Activated B cell treated with CpG ODN at 0.5 μM for 24 hours (primary cell): Measurements from ENCODE around the gene PDLIM5. TPM values are rescaled to one million over a fixed set of nuclear protein-coding genes. Genes with fewer than 3 reads are reported as not detected.

ENCODE experiments used
- ATAC-seq: fragments of 200-7000 bp; cut with Tn5 transposase; one replicate; pipeline ENCODE4 v1.10.0; 2021; ENCODE audit warnings: low read depth, mild to moderate bottlenecking, moderate library complexity
- CTCF ChIA-PET: fragments of 350-600 bp; sonication (Branson Sonifier 250); formaldehyde crosslinking; loops from one replicate; lab custom pipeline; 2021; ENCODE audit warnings: antibody characterized with exemption; lab: Charles Lee
- POLR2A ChIA-PET: fragments of 350-600 bp; sonication (Branson Sonifier 250); formaldehyde crosslinking; loops from one replicate; lab custom pipeline; 2021; ENCODE audit warnings: antibody characterized with exemption; lab: Charles Lee
- DNase-seq: peaks from one replicate; pipeline ENCODE4 v3.0.0; 2022
- H3K27ac Mint-ChIP-seq: one replicate; pipeline ENCODE4 v1.8.0; 2020; ENCODE audit warnings: mixed read lengths
- H3K27me3 Mint-ChIP-seq: one replicate; pipeline ENCODE4 v1.8.0; 2021; ENCODE audit warnings: mixed read lengths
- H3K36me3 Mint-ChIP-seq: one replicate; pipeline ENCODE4 v1.8.0; 2021; ENCODE audit warnings: low read depth, mixed read lengths
- H3K4me1 Mint-ChIP-seq: one replicate; pipeline ENCODE4 v1.8.0; 2021; ENCODE audit warnings: mixed read lengths
- H3K4me3 Mint-ChIP-seq: one replicate; pipeline ENCODE4 v1.8.0; 2020; ENCODE audit warnings: mild to moderate bottlenecking, mixed read lengths
- H3K9me3 Mint-ChIP-seq: one replicate; pipeline ENCODE4 v1.8.0; 2020; ENCODE audit warnings: mixed read lengths
- intact Hi-C: fragments of 100-400 bp; cut with micrococcal nuclease; formaldehyde crosslinking; loops from one replicate; pipeline ENCODE4 v1.15.1; 2024
- total RNA-seq: library from RNA; stranded (reverse); gene quantifications from 2 replicates; pipeline ENCODE4 v1.2.3, GENCODE V29; 2022
- TF ChIP-seq, protein P1 (sequence below): fragments of 200-600 bp; IDR thresholded peaks from one replicate; pipeline ENCODE4 v1.8.0; 2022; ENCODE audit warnings: antibody characterized with exemption, mild to moderate bottlenecking

PDLIM5 gene
- total RNA-seq, 1 donor from 2014 or later: 36.5 TPM

DNA sequence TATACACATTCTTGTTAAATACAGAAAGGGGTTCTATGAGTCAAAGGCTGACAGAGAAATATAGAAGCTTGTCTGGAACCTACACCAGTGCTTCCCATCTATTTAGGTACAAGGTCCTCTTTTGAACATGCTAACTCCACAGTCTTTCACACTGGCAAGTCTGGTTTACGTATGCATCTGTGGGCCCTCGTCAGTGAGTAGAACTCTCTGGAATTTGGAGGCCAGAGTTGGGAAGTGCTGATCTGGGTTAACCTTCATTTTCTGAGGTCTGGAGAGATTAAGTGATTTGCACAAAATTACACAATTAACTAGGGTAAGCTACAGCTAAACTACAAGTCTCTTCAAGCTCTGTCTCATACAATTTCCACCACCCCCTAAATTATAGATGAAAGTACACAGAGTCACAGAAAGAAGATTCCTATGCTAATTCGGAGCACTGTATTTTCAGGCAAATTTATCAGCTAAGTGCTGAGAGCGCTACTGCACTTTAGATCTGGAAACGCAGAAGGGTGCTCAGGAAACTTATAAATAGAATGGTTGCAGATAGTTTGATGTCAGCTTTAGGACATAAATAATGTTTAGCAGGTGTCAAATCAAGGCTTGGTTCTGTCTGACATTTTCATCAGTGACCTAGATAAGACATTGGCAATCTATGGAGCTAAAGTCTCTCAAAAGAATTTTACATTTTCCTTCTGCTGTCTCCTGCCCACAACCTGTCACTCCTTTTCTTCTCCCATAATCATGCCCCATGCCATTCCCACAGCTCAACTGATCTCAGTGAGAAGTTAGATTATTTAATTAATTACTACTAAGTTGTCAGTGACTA is 43.0 kb upstream of the PDLIM5 start:
- no peaks in the 10 kb centered on the region for H3K36me3 Mint-ChIP-seq
- POLR2A ChIA-PET: no interaction called here
- no peaks in the 10 kb centered on the region for H3K4me1 Mint-ChIP-seq
- no peak for DNase-seq
- ATAC-seq: no peak
- TF ChIP-seq, protein P1, sequence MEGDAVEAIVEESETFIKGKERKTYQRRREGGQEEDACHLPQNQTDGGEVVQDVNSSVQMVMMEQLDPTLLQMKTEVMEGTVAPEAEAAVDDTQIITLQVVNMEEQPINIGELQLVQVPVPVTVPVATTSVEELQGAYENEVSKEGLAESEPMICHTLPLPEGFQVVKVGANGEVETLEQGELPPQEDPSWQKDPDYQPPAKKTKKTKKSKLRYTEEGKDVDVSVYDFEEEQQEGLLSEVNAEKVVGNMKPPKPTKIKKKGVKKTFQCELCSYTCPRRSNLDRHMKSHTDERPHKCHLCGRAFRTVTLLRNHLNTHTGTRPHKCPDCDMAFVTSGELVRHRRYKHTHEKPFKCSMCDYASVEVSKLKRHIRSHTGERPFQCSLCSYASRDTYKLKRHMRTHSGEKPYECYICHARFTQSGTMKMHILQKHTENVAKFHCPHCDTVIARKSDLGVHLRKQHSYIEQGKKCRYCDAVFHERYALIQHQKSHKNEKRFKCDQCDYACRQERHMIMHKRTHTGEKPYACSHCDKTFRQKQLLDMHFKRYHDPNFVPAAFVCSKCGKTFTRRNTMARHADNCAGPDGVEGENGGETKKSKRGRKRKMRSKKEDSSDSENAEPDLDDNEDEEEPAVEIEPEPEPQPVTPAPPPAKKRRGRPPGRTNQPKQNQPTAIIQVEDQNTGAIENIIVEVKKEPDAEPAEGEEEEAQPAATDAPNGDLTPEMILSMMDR: no peak
- no peaks in the 10 kb centered on the region for H3K9me3 Mint-ChIP-seq
- peaks cover 18% of the 10 kb centered on the region for H3K27me3 Mint-ChIP-seq
- CTCF ChIA-PET: interaction anchor here (0.9 to 1.8 kb wide), 3 partner anchors 22 to 190 kb away, joined by 3 to 6 read pairs (median 3); no protein-coding TSS in a partner anchor
- intact Hi-C loops: no loop called here
- H3K4me3 Mint-ChIP-seq: no peak overlapping the region
- H3K27ac Mint-ChIP-seq: no peak overlapping the region

DNA sequence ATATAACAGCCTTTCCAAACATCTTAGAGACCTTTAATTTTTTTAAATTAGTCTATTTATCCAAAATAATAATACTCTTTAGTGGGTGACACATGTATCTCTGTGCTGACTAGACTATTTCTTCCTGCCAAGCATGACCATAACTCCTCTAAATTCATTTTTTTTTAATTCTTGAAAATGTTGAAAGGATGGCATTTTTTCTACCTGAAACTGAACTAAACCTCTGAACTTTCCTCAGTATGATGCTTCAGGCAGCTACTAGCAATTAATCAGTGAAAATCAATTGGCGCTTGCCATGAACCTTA is 42.4 kb upstream of the PDLIM5 start:
- Mint-ChIP-seq H3K9me3 (no peaks in the 10 kb centered on the region), H3K27me3 (peaks cover 24% of the 10 kb centered on the region), H3K27ac (no peak overlapping the region), H3K4me3 (no peak overlapping the region), H3K4me1 (no peaks in the 10 kb centered on the region), H3K36me3 (no peaks in the 10 kb centered on the region)
- intact Hi-C loops: no loop called here
- TF ChIP-seq, protein P1: no peak
- ChIA-PET POLR2A (no interaction called here), CTCF (interaction anchor here (1.5 kb wide), 1 partner anchor 188 kb away, joined by 3 read pairs; no protein-coding TSS in a partner anchor)
- DNase-seq (no peak), ATAC-seq (no peak)

DNA sequence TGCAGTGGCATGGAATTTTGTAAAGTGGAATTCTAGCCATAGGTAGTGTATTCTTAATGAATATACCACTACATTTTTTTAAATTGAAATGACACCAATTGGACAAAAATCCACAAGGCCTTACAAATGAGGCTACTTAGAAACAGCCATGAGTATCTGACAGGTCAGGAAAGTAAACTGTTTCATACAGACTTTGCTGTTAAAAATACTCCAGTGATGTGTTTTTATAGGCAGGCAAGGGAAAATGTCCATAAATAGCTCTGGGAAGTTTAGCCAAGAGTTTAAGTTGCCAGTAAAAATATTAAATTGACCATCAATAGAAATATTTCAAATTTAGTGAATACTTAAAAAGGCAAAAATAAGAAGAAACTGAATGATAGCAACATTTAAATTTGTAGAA is 41.8 kb upstream of the PDLIM5 start:
- H3K4me3 Mint-ChIP-seq: no peak overlapping the region
- no peak for ATAC-seq
- CTCF ChIA-PET: no interaction called here
- TF ChIP-seq, protein P1: no peak
- intact Hi-C loops: no loop called here
- H3K27me3 Mint-ChIP-seq: peaks cover 27% of the 10 kb centered on the region
- H3K36me3 Mint-ChIP-seq: no peaks in the 10 kb centered on the region
- POLR2A ChIA-PET: no interaction called here
- no peak for DNase-seq
- H3K4me1 Mint-ChIP-seq: no peaks in the 10 kb centered on the region
- H3K9me3 Mint-ChIP-seq: no peaks in the 10 kb centered on the region
- H3K27ac Mint-ChIP-seq: no peak overlapping the region

DNA sequence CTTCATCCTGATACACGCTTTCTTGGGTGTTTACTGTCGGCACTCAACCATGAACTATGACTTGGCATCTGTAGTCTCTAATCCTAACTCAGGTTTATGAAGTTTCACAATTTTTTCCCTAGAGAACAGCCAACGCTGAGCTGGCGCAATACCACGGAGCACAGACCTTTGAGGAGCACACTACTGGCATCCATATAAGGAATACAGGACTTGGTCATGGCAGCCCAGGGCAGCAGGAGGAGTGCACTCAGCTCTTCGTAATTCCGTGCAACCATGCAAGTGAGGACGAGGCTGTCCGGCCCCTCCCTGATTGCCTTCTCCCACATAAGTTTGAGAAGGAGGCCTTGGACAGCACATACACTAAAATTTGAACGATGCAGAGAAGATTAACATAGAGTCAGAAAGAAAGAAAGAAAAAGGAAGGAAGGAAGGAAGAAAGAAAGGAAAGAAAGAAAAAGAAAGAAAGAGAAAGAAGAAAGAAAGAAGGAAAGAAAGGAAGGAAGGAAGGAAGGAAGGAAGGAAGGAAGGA is 41.0 kb upstream of the PDLIM5 start:
- DNase-seq (no peak), ATAC-seq (no peak)
- Mint-ChIP-seq H3K4me3 (no peak overlapping the region), H3K36me3 (no peaks in the 10 kb centered on the region), H3K27ac (no peak overlapping the region), H3K27me3 (peaks cover 29% of the 10 kb centered on the region), H3K9me3 (no peaks in the 10 kb centered on the region), H3K4me1 (no peaks in the 10 kb centered on the region)
- intact Hi-C loops: no loop called here
- CTCF ChIA-PET: no interaction called here
- TF ChIP-seq, protein P1: no peak
- POLR2A ChIA-PET: no interaction called here

DNA sequence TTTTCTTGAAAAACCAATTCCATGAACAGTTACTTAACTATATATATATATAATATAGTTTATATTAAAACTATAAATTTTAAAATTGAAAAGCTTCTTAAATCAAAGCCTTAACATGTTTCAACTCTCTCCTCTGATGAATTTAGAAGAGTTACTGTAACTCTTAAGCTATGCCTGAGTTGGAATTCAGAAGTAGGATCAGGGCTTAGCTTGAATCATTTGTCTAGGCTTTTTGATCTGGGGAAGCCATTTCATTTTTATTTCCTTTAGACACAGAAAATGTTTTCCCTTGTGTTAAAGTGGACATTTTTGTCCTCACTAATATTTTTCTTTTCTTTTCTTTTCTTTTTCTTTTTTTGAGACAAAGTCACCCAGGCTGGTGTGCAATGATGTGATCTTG is 40.4 kb upstream of the PDLIM5 start:
- ATAC-seq (no peak), DNase-seq (no peak)
- H3K4me3 Mint-ChIP-seq: no peak overlapping the region
- H3K4me1 Mint-ChIP-seq: no peaks in the 10 kb centered on the region
- ChIA-PET POLR2A (no interaction called here), CTCF (no interaction called here)
- H3K27me3 Mint-ChIP-seq: peaks cover 31% of the 10 kb centered on the region
- H3K36me3 Mint-ChIP-seq: no peaks in the 10 kb centered on the region
- intact Hi-C loops: no loop called here
- no peaks in the 10 kb centered on the region for H3K9me3 Mint-ChIP-seq
- TF ChIP-seq, protein P1: no peak
- no peak overlapping the region for H3K27ac Mint-ChIP-seq
